HuH-7 (cell line): ENCODE results near the gene ZNF225.
"Not testable (repeated sequence)": the region's sequence is repeated elsewhere in the genome, so short reads cannot be mapped to it uniquely, and the experiment has no call there.

Experiments
- DNase-seq: peaks from one replicate; pipeline ENCODE4 v3.0.0; 2011; ENCODE audit warnings: low spot score

ZNF225 gene

GRCh38 chr19:44163789-44164188 lies 50.6 kb downstream of the ZNF225 start:
- no peak for DNase-seq

DNA sequence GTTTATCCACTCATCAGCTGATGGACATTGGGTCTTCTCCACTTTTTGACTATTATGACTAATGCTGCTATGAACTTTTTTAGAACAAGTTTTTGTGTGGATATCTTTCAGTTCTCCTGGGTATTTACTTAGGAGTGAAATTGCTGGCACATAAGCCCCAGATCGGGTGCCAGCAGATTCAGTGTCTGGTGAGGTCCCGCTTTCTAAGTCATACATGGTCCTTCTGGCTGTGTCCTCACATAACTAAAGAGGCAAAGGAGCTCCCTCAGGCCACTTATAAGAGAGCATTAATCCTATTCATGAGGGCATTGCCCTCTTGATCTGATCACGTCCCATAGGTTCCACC lies 51.1 kb downstream of the ZNF225 start:
- DNase-seq, result no peak

DNA sequence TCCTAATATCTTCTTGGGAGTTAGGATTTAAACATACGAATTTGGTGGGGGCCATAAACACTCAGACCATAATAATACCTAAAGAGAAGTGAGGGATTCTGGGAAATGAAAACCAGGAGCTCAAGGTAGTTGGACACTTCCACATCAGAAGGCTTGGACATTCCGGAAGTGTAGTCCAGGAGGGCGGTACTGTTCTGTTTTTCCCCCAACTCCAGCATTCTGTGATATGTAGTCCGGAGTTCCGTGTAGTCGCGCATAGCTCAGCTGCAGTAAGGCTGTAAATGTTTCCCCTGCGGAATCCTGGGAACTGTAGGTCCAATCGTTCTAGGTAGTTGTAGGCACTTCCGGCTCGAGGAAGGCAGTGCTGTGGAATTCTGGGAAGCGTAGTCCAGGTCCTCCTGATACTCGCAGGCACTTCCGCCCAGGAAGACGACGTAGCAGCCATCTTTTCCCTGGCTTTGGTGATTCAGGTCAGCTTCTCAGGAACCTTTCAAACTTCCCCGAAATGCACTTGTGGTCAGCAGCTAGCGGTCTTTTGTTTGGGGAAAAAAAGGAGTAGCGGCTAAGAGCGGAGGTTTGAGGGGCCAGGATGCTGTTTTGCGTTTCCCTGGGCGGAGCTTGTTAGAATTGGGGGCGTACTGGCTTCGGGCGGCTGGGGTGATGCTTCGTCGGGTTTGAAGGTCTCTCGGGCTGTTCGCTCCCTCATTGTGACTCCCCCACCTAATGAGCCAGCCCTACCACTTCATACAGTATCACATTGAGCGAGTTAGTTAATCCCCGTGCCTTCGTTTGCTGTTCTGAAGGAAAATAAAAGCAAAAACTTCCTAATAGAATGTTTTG lies 51.7 kb downstream of the ZNF225 start, which contains the start of gene ZNF226:
Gene ZNF226 (plus strand): TSS at position 428 of the 840 bp plus-strand sequence. CDS start 4,981 bp downstream, outside the sequence.
- peak; percentile 81 for DNase-seq

DNA sequence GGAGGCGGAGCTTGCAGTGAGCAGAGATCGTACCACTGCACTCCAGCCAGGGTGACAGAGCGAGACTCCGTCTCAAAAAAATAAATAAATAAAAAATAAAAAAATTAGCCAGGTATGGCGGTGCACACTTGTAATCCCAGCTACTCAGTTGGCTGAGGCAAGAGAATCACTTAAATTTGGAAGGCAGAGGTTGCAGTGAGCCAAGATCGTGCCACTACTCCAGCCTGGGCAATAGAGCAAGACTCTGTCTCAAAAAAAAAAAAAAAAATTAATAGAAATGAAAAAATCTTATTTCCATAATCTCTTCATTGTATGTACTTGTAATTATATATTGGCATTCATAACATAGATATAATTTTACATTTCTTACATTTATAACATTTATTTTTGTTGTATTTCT lies 57.5 kb downstream of the ZNF225 start:
- DNase-seq, result not testable (repeated sequence)

- DNase-seq, result no peak
These were observed 63.4 kb downstream of the ZNF225 start for GRCh38 chr19:44176590-44176989.

GRCh38 chr19:44180968-44181367 lies 67.8 kb downstream of the ZNF225 start:
- no peak for DNase-seq

GRCh38 chr19:44182145-44182544 lies 68.9 kb downstream of the ZNF225 start:
- no peak for DNase-seq
